SK-N-SH treated with all-trans-retinoic acid at 6 μM for 48 hours (cell line): ENCODE data around the gene PCBP3.

ENCODE experiments used
- ATAC-seq: fragments of 200-7000 bp; cut with Tn5 transposase; 3 replicates; pipeline ENCODE4 v1.9.1; 2020; ENCODE audit warnings: mild to moderate bottlenecking, moderate library complexity
- ARNTL ChIP-seq: fragments of 450-650 bp; formaldehyde crosslinking; IDR thresholded peaks from 2 replicates; pipeline ENCODE4 v1.5.0; 2020; ENCODE audit warnings: low read depth, mild to moderate bottlenecking, moderate library complexity, borderline replicate concordance
- CSDC2 ChIP-seq: fragments of 250-450 bp; sonication (Bioruptor Pico); IDR thresholded peaks from 2 replicates; pipeline ENCODE4 v1.5.0; 2020; ENCODE audit warnings: mild to moderate bottlenecking, moderate library complexity
- ESRRG ChIP-seq: fragments of 250-450 bp; sonication (Bioruptor Pico); IDR thresholded peaks from 2 replicates; pipeline ENCODE4 v1.6.1; 2021; ENCODE audit warnings: mild to moderate bottlenecking
- GLIS3 ChIP-seq: fragments of 250-450 bp; sonication (Bioruptor Pico); IDR thresholded peaks from 2 replicates; pipeline ENCODE4 v1.5.0; 2020; ENCODE audit warnings: mild to moderate bottlenecking, moderate library complexity
- ISL1 ChIP-seq: fragments of 250-450 bp; sonication (Bioruptor Pico); IDR thresholded peaks from 2 replicates; pipeline ENCODE4 v2.1.2; 2022; ENCODE audit warnings: mild to moderate bottlenecking, moderate library complexity
- OSR1 ChIP-seq: fragments of 250-450 bp; sonication (Bioruptor Pico); IDR thresholded peaks from 2 replicates; pipeline ENCODE4 v1.8.0; 2022; ENCODE audit warnings: moderate library complexity, mild to moderate bottlenecking, inconsistent platforms
- POU6F1 ChIP-seq: fragments of 250-450 bp; sonication (Bioruptor Pico); IDR thresholded peaks from 2 replicates; pipeline ENCODE4 v1.8.0; 2021; ENCODE audit warnings: low read depth, mild to moderate bottlenecking, moderate library complexity, borderline replicate concordance
- RARB ChIP-seq: fragments of 250-450 bp; sonication (Bioruptor Pico); IDR thresholded peaks from 2 replicates; pipeline ENCODE4 v1.8.0; 2021; ENCODE audit warnings: mild to moderate bottlenecking, moderate library complexity
- SNAI2 ChIP-seq: fragments of 250-450 bp; sonication (Bioruptor Pico); IDR thresholded peaks from 2 replicates; pipeline ENCODE4 v1.5.0; 2020; ENCODE audit warnings: mild to moderate bottlenecking, moderate library complexity
- TCF4 ChIP-seq: fragments of 250-450 bp; sonication (Bioruptor Pico); IDR thresholded peaks from 2 replicates; pipeline ENCODE4 v1.8.0; 2021; ENCODE audit warnings: mild to moderate bottlenecking, moderate library complexity, borderline replicate concordance
- TOX ChIP-seq: fragments of 250-450 bp; sonication (Bioruptor Pico); IDR thresholded peaks from 2 replicates; pipeline ENCODE4 v1.8.0; 2021; ENCODE audit warnings: mild to moderate bottlenecking, moderate library complexity, borderline replicate concordance
- ZC3H10 ChIP-seq: fragments of 250-450 bp; sonication (Bioruptor Pico); IDR thresholded peaks from 2 replicates; pipeline ENCODE4 v1.5.1; 2021; ENCODE audit warnings: mild to moderate bottlenecking, moderate library complexity
- ZFP3 ChIP-seq: fragments of 250-450 bp; sonication (Bioruptor Pico); IDR thresholded peaks from 2 replicates; pipeline ENCODE4 v1.5.0; 2020; ENCODE audit warnings: mild to moderate bottlenecking, moderate library complexity
- ZFP30 ChIP-seq: fragments of 450-650 bp; formaldehyde crosslinking; IDR thresholded peaks from 2 replicates; pipeline ENCODE4 v1.5.0; 2022; ENCODE audit warnings: mild to moderate bottlenecking, moderate library complexity
- ZNF565 ChIP-seq: fragments of 450-650 bp; formaldehyde crosslinking; conservative IDR thresholded peaks from 2 replicates; pipeline ENCODE4 v1.5.0; 2020; ENCODE audit warnings: low read depth, mild to moderate bottlenecking, moderate library complexity
- ZNF8 ChIP-seq: fragments of 450-650 bp; formaldehyde crosslinking; IDR thresholded peaks from 2 replicates; pipeline ENCODE4 v1.5.0; 2020; ENCODE audit warnings: mild to moderate bottlenecking, moderate library complexity
- TF ChIP-seq, protein P1 (sequence below): fragments of 250-450 bp; sonication (Bioruptor Pico); IDR thresholded peaks from 2 replicates; pipeline ENCODE4 v1.8.0; 2020; ENCODE audit warnings: mild to moderate bottlenecking, moderate library complexity, borderline replicate concordance
- TF ChIP-seq, protein P2 (sequence below): fragments of 250-450 bp; sonication (Bioruptor Pico); IDR thresholded peaks from 2 replicates; pipeline ENCODE4 v1.5.0; 2020; ENCODE audit warnings: mild to moderate bottlenecking, moderate library complexity

Gene PCBP3

DNA sequence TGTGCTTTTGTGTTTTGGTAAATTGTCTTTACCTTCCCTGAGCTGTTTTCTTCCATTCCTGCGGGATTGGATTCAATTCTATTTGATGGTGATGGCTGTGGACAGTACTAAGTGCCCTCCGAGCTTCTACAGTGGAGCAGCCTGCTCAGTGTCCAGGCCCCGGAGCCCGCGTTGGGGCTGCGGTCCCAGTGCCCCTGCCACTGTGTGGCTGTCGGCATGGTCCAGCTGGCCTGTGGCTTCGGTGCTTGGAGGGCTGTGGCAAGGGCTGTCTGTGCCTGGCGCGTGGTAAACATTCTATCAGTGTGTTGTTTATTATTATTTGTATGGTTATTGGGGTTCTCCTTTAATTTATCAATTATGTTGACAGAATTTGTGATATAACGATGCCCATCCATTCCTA, 228.9 kb downstream of the PCBP3 start (continued):
- TF ChIP-seq, protein P1, sequence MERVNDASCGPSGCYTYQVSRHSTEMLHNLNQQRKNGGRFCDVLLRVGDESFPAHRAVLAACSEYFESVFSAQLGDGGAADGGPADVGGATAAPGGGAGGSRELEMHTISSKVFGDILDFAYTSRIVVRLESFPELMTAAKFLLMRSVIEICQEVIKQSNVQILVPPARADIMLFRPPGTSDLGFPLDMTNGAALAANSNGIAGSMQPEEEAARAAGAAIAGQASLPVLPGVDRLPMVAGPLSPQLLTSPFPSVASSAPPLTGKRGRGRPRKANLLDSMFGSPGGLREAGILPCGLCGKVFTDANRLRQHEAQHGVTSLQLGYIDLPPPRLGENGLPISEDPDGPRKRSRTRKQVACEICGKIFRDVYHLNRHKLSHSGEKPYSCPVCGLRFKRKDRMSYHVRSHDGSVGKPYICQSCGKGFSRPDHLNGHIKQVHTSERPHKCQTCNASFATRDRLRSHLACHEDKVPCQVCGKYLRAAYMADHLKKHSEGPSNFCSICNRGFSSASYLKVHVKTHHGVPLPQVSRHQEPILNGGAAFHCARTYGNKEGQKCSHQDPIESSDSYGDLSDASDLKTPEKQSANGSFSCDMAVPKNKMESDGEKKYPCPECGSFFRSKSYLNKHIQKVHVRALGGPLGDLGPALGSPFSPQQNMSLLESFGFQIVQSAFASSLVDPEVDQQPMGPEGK (CRISPR knock-in tag): no peak
- TF ChIP-seq GLIS3 (CRISPR knock-in tag) (no peak), ZFP3 (CRISPR knock-in tag) (no peak)

DNA sequence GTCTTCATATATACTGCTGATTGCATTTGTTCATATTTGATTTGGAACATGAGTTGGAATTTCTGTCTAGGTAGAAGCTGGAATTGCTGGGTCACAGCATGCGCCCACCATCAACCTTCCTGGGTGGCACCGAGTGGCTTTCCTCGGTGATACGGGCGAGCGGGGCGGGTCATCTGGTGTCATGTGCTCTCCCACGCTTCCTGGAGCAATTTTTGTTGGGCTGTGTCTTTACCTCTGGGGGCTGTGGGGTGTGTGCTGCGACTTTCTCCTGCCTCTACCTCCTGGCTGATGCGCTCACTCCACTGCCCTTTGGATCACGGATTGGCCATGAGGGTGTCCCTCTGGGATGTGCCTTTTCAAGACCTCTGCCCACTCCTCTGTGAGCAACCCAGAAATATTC, 229.4 kb downstream of the PCBP3 start:
- no peak for ATAC-seq

DNA sequence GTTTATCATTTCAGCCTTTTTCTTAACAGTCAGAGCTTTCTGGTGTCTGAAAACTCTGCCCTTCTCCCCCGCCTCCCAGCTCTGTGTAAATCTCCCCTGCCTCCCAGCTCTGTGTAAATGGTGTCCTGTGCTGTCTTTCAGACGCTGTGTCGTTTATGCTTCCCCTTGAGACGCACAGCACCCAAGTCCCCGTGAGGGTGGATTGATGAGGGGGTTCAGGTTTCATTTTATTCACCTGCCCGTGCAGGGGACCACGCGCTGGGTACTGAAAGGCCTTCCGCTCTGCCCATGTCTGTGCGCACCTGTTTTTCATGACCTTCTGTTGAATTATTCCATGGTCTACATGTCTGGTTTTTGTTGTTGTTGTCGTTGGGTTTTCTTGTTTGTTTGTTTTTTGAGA, 229.9 kb downstream of the PCBP3 start:
- ATAC-seq: no peak
- TF ChIP-seq GLIS3 (CRISPR knock-in tag): no peak
- no peak for TF ChIP-seq ZNF8
- no peak for TF ChIP-seq ISL1
- no peak for TF ChIP-seq ZNF565 (CRISPR knock-in tag)
- no peak for TF ChIP-seq POU6F1
- TF ChIP-seq ZC3H10 (CRISPR knock-in tag): no peak
- TF ChIP-seq ZFP30 (CRISPR knock-in tag): no peak
- no peak for TF ChIP-seq TCF4
- TF ChIP-seq TOX: no peak
- TF ChIP-seq, protein P2, sequence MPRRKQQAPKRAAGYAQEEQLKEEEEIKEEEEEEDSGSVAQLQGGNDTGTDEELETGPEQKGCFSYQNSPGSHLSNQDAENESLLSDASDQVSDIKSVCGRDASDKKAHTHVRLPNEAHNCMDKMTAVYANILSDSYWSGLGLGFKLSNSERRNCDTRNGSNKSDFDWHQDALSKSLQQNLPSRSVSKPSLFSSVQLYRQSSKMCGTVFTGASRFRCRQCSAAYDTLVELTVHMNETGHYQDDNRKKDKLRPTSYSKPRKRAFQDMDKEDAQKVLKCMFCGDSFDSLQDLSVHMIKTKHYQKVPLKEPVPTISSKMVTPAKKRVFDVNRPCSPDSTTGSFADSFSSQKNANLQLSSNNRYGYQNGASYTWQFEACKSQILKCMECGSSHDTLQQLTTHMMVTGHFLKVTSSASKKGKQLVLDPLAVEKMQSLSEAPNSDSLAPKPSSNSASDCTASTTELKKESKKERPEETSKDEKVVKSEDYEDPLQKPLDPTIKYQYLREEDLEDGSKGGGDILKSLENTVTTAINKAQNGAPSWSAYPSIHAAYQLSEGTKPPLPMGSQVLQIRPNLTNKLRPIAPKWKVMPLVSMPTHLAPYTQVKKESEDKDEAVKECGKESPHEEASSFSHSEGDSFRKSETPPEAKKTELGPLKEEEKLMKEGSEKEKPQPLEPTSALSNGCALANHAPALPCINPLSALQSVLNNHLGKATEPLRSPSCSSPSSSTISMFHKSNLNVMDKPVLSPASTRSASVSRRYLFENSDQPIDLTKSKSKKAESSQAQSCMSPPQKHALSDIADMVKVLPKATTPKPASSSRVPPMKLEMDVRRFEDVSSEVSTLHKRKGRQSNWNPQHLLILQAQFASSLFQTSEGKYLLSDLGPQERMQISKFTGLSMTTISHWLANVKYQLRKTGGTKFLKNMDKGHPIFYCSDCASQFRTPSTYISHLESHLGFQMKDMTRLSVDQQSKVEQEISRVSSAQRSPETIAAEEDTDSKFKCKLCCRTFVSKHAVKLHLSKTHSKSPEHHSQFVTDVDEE (CRISPR knock-in tag): no peak

More for the DNA sequence above, 229.4 kb downstream of the PCBP3 start:
- no peak for TF ChIP-seq GLIS3 (CRISPR knock-in tag)
- no peak for TF ChIP-seq SNAI2 (CRISPR knock-in tag)
- TF ChIP-seq POU6F1: no peak
- TF ChIP-seq CSDC2 (CRISPR knock-in tag): no peak
- TF ChIP-seq ZFP3 (CRISPR knock-in tag): no peak
- no peak for TF ChIP-seq TOX
- TF ChIP-seq, protein P1 (CRISPR knock-in tag): no peak

GRCh38 chr21:45873866-45874265, 230.3 kb downstream of the PCBP3 start:
- TF ChIP-seq ISL1 (no peak), OSR1 (CRISPR knock-in tag) (no peak), ARNTL (CRISPR knock-in tag) (no peak), RARB (CRISPR knock-in tag) (no peak), ESRRG (CRISPR knock-in tag) (no peak), CSDC2 (CRISPR knock-in tag) (no peak), SNAI2 (CRISPR knock-in tag) (no peak), TOX (no peak)
- no peak for ATAC-seq
